ENCODE data around the gene MAX. TPM values are rescaled to one million over a fixed set of nuclear protein-coding genes. Genes with fewer than 3 reads are reported as not detected.
"Not testable (repeated sequence)": the region's sequence is repeated elsewhere in the genome, so short reads cannot be mapped to it uniquely, and the experiment has no call there.

Gene MAX
- total and polyA plus RNA-seq, 2 experiments from 2014 or later: 25.0 to 27.7 TPM

DNA sequence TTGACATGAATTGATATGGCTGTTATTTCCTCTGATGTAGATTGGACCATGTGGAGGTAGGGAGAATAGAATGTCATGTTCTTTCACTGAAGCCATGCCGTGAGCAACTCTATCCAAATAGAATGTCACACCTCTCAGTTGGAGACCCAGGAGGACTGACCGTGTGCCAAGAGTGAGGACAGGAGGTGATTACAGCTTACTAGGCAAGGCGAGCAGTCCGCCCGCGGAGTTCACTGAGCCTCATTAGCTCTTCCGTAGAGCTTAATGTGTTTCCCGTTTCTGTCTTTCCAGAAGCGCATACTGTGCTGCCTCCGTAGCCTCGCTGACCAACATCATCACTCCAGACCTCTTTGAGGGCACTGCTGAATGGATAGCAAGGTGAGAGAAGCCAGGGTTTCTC is 70.0 kb downstream of the MAX start:
- H3K4me3 Mint-ChIP-seq: no peak overlapping the region
- H3K27ac ChIP-seq (ENCODE audit: low read depth): no peak overlapping the region
- no peak overlapping the region for H3K4me3 ChIP-seq
- no peaks in the 10 kb centered on the region for H3K9me2 ChIP-seq (ENCODE audit: insufficient read depth)
- H3K27me3 ChIP-seq (ENCODE audit: insufficient read depth): no peaks in the 10 kb centered on the region
- ATAC-seq: no peak
- no peak for DNase-seq (ENCODE audit: low spot score)
- no peaks in the 10 kb centered on the region for H3K9me3 Mint-ChIP-seq
- H3K27ac Mint-ChIP-seq: no peak overlapping the region; the same call in 1 of the 2 replicates
- no peaks in the 10 kb centered on the region for H3K4me1 Mint-ChIP-seq
- no peak overlapping the region for H2AFZ ChIP-seq
- H4K20me1 ChIP-seq (replicated peaks; ENCODE audit: insufficient read depth): no peaks in the 10 kb centered on the region
- H3K36me3 Mint-ChIP-seq (ENCODE audit: low read depth): peaks cover 20% of the 10 kb centered on the region
- H3K36me3 ChIP-seq (ENCODE audit: insufficient read depth): peaks cover 5% of the 10 kb centered on the region
- no peaks in the 10 kb centered on the region for H3F3A ChIP-seq (replicated peaks; ENCODE audit: low read depth)
- H3K4me2 ChIP-seq: no peak overlapping the region
- no peaks in the 10 kb centered on the region for H3K79me2 ChIP-seq (replicated peaks; ENCODE audit: insufficient read depth)
- no peak for TF ChIP-seq ZNF331 (CRISPR knock-in tag; IDR thresholded peaks at IDR 0.05; ENCODE audit: low read depth)
- no peak for TF ChIP-seq ZNF114 (CRISPR knock-in tag; IDR thresholded peaks at IDR 0.05)
- TF ChIP-seq STAT1 (IDR thresholded peaks at IDR 0.05; ENCODE audit: unreplicated experiment): no peak
- no peak for TF ChIP-seq JUNB (IDR thresholded peaks at IDR 0.05; ENCODE audit: unreplicated experiment)
- TF ChIP-seq EZH2phosphoT487 (IDR thresholded peaks at IDR 0.05; ENCODE audit: unreplicated experiment): no peak
- TF ChIP-seq NANOG (IDR thresholded peaks at IDR 0.05; ENCODE audit: borderline replicate concordance): no peak
- no peak for TF ChIP-seq POLR2AphosphoS5 (IDR thresholded peaks at IDR 0.05; ENCODE audit: low read depth)
- no peak for TF ChIP-seq ZNF462 (CRISPR knock-in tag; IDR thresholded peaks at IDR 0.05)
- TF ChIP-seq CTCF (conservative IDR thresholded peaks at IDR 0.05; ENCODE audit: low read depth in 2 of 2): no peak
- TF ChIP-seq CREB1 (CRISPR knock-in tag; IDR thresholded peaks at IDR 0.05; ENCODE audit: low read depth): no peak
- no peak for TF ChIP-seq EZH2 (IDR thresholded peaks at IDR 0.05; ENCODE audit: low read depth, unreplicated experiment)
- H3K27me3 Mint-ChIP-seq (ENCODE audit: insufficient read depth, low read depth, poor library complexity): no peaks in the 10 kb centered on the region
- no peaks in the 10 kb centered on the region for H3K4me1 ChIP-seq (ENCODE audit: insufficient read depth)

GRCh38 chr14:65031321-65031720 is 71.0 kb downstream of the MAX start:
- not testable (repeated sequence) for H3K27ac Mint-ChIP-seq

More at GRCh38 chr14:65031321-65031720, 71.0 kb downstream of the MAX start:
- H3K4me2 ChIP-seq; H4K20me1 ChIP-seq (replicated peaks; ENCODE audit: insufficient read depth); H3K9me2 ChIP-seq (ENCODE audit: insufficient read depth); H3K27me3 ChIP-seq (ENCODE audit: insufficient read depth); H3K27me3 Mint-ChIP-seq (ENCODE audit: insufficient read depth, low read depth, poor library complexity); H3K9me3 Mint-ChIP-seq; H3K4me1 Mint-ChIP-seq; H3F3A ChIP-seq (replicated peaks; ENCODE audit: low read depth); H3K4me3 ChIP-seq; H3K36me3 ChIP-seq (ENCODE audit: insufficient read depth); DNase-seq (ENCODE audit: low spot score); H3K79me2 ChIP-seq (replicated peaks; ENCODE audit: insufficient read depth); H3K27ac ChIP-seq (ENCODE audit: low read depth); H3K4me1 ChIP-seq (ENCODE audit: insufficient read depth); H3K4me3 Mint-ChIP-seq; H2AFZ ChIP-seq; ATAC-seq: not testable (repeated sequence)
- H3K36me3 Mint-ChIP-seq (ENCODE audit: low read depth): peaks cover 22% of the 10 kb centered on the region

Measured in GM23338 (cell line).